GM12891 (cell line): ENCODE data around the gene CXCR6.

Experiments used
- POLR2A ChIP-seq: IDR thresholded peaks from 2 replicates; pipeline ENCODE4 v1.6.1; 2011; ENCODE audit warnings: low read depth, low read length, control low read depth
- POLR2AphosphoS5 ChIP-seq: IDR thresholded peaks from 2 replicates; pipeline ENCODE4 v1.6.1; 2011; ENCODE audit warnings: low read depth, low read length, control low read depth
- POU2F2 ChIP-seq: IDR thresholded peaks from 2 replicates; pipeline ENCODE4 v1.6.1; 2011; ENCODE audit warnings: low read depth, mild to moderate bottlenecking, control low read depth, low read length, moderate library complexity
- TAF1 ChIP-seq: IDR thresholded peaks from 2 replicates; pipeline ENCODE4 v1.6.1; 2011; ENCODE audit warnings: low read depth, low read length, control low read depth

DNA sequence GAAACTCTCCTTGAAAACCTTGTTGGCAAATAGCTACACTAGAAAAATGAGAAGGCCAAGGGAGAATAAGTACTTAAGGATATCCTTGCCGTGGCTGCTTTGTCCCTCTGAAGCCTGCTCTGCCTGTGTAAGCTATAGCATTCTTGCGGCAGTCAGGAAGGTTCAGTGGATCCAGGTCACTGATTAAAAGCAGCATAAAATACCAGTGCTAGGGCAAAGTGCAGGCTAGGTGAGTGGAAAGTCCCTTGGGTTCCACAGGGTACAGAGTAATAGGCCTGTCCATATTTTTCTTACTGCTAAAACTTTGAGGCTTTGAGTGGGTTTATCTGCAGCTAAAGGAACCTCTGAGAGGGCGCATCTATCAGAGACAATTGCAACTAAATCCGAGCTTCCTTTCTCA lies 10.3 kb downstream of the CXCR6 start:
- TF ChIP-seq POLR2AphosphoS5, result no peak
- TF ChIP-seq POLR2A, result no peak
- no peak for TF ChIP-seq POU2F2
- TF ChIP-seq TAF1, result no peak
